AG04450 (cell line): Measurements from ENCODE around the gene GFOD1. TPM values are rescaled to one million over a fixed set of nuclear protein-coding genes. Genes with fewer than 3 reads are reported as not detected.

Source experiments
- CTCF ChIA-PET: fragments of 300-600, 350-600 bp; formaldehyde crosslinking; extraction: SDS; loops from one replicate; lab custom pipeline; 2022; ENCODE audit warnings: antibody characterized with exemption, inconsistent platforms; lab: Charles Lee
- POLR2A ChIA-PET: fragments of 350-600 bp; formaldehyde crosslinking; extraction: SDS; loops from one replicate; lab custom pipeline; 2021; ENCODE audit warnings: antibody characterized with exemption, inconsistent platforms; lab: Yijun Ruan, JAX
- DNase-seq: peaks from one replicate; pipeline ENCODE4 v3.0.0-alpha.2; 2011; ENCODE audit warnings: low read depth, low spot score
- H3K27ac ChIP-seq: one replicate; pipeline ENCODE4 v1.5.1; 2012; ENCODE audit warnings: low read depth, low read length, control low read depth
- H3K27me3 ChIP-seq: one replicate; pipeline ENCODE4 v1.6.0; 2012; ENCODE audit warnings: low read length; ENCODE audit not compliant: control insufficient read depth, insufficient read depth
- H3K4me3 ChIP-seq: 2 replicates; pipeline ENCODE4 v1.5.1; 2011; ENCODE audit warnings: mild to moderate bottlenecking, low read depth, low read length, control low read depth
- H3K9me3 ChIP-seq: 2 replicates; pipeline ENCODE4 v1.5.1; 2012; ENCODE audit warnings: low read length; ENCODE audit not compliant: control insufficient read depth, insufficient read depth
- CTCF ChIP-seq: IDR thresholded peaks from 2 replicates; pipeline ENCODE4 v1.5.1; 2011; ENCODE audit warnings: low read depth, low read length, control low read depth, inconsistent platforms
- polyA plus RNA-seq: library from polyadenylated mRNA; depleted of rRNA; stranded (reverse); fragments of >200 nt; gene quantifications from 2 replicates; pipeline ENCODE4 v1.2.3, GENCODE V29; 2011

GFOD1 gene
- polyA plus RNA-seq, 1 experiment = 3.0 TPM

- CTCF ChIA-PET = interaction anchor here (1.0 kb wide), 1 partner anchor 223 kb away, joined by 3 read pairs; the partner anchor contains the start of gene SIRT5
- no peaks in the 10 kb centered on the region for H3K27me3 ChIP-seq
- H3K9me3 ChIP-seq = no peaks in the 10 kb centered on the region; the same call in 1 of the 2 replicates
- no peak for TF ChIP-seq CTCF
- POLR2A ChIA-PET = no interaction called here
- DNase-seq = no peak
- no peak overlapping the region for H3K4me3 ChIP-seq
- H3K27ac ChIP-seq = no peak overlapping the region
These were observed 135.2 kb downstream of the GFOD1 start for GRCh38 chr6:13352165-13352564.

- Histone ChIP-seq H3K4me3 (no peak overlapping the region), H3K27me3 (no peaks in the 10 kb centered on the region), H3K27ac (no peak overlapping the region), H3K9me3 (no peaks in the 10 kb centered on the region; the same call in 1 of the 2 replicates)
- ChIA-PET POLR2A (no interaction called here), CTCF (interaction anchor here (1.0 to 1.1 kb wide), 2 partner anchors 14 to 224 kb away, joined by 3 read pairs; partner anchors contain the start of gene SIRT5)
- no peak for TF ChIP-seq CTCF
- no peak for DNase-seq
These were observed 136.1 kb downstream of the GFOD1 start for GRCh38 chr6:13351271-13351670.

GRCh38 chr6:13349811-13350506 is 137.4 kb downstream of the GFOD1 start:
- TF ChIP-seq CTCF = no peak
- Histone ChIP-seq H3K27ac (no peak overlapping the region), H3K4me3 (no peak overlapping the region), H3K9me3 (no peaks in the 10 kb centered on the region; the same call in 1 of the 2 replicates), H3K27me3 (no peaks in the 10 kb centered on the region)
- no peak for DNase-seq
- ChIA-PET POLR2A (no interaction called here), CTCF (no interaction called here)

- TF ChIP-seq CTCF = no peak
- no peaks in the 10 kb centered on the region; the same call in 1 of the 2 replicates for H3K9me3 ChIP-seq
- no peak overlapping the region for H3K4me3 ChIP-seq
- H3K27me3 ChIP-seq = no peaks in the 10 kb centered on the region
- DNase-seq = no peak
- no peak overlapping the region for H3K27ac ChIP-seq
- ChIA-PET POLR2A (no interaction called here), CTCF (interaction anchor here (0.6 to 1.0 kb wide), 2 partner anchors 11 to 44 kb away, joined by 3 read pairs; no protein-coding TSS in a partner anchor)
These were observed 138.9 kb downstream of the GFOD1 start for GRCh38 chr6:13348334-13349113.

- no peak for TF ChIP-seq CTCF
- ChIA-PET CTCF (no interaction called here), POLR2A (no interaction called here)
- Histone ChIP-seq H3K9me3 (no peaks in the 10 kb centered on the region; the same call in 1 of the 2 replicates), H3K27ac (no peak overlapping the region), H3K4me3 (no peak overlapping the region), H3K27me3 (peaks cover 4% of the 10 kb centered on the region)
- DNase-seq = no peak
These were observed 141.2 kb downstream of the GFOD1 start for GRCh38 chr6:13346245-13346644.
